ENCODE data around the gene HECTD1.

HECTD1 gene

GRCh38 chr14:31138301-31138700 is 69.3 kb downstream of the HECTD1 start:
- H3K18ac ChIP-seq (ENCODE audit: low read length): no peak overlapping the region
- H3K23ac ChIP-seq (ENCODE audit: low read length): no peak overlapping the region
- no peak overlapping the region for H3K9ac ChIP-seq (ENCODE audit: low read length)
- H3K79me2 ChIP-seq (ENCODE audit: control insufficient read depth, insufficient read depth, low read length, poor library complexity): no peaks in the 10 kb centered on the region
- no peak overlapping the region for H2BK5ac ChIP-seq (ENCODE audit: low read depth, low read length, poor library complexity)
- H2AK5ac ChIP-seq (ENCODE audit: low read length): no peak overlapping the region
- no peak overlapping the region for H2BK120ac ChIP-seq (ENCODE audit: insufficient read depth, low read length, poor library complexity)
- H3K4ac ChIP-seq (ENCODE audit: low read depth, low read length): no peak overlapping the region
- DNase-seq: peak in 1 of 2 donors; percentile 12
- H3K4me2 ChIP-seq (ENCODE audit: low read length): no peak overlapping the region
- H4K12ac ChIP-seq (ENCODE audit: low read depth, low read length): no peak overlapping the region
- H3K27me3 ChIP-seq (ENCODE audit: insufficient read depth, low read length): no peaks in the 10 kb centered on the region
- H3K9me3 ChIP-seq (ENCODE audit: insufficient read depth, low read depth, low read length): no peaks in the 10 kb centered on the region
- no peaks in the 10 kb centered on the region for H3K4me1 ChIP-seq (ENCODE audit: control insufficient read depth in 1 of 2, insufficient read depth in 2 of 2, low read length in 2 of 2)
- H2BK12ac ChIP-seq (ENCODE audit: low read length): no peak overlapping the region
- H3K14ac ChIP-seq (ENCODE audit: low read length): no peak overlapping the region
- peaks cover 20 to 27% of the 10 kb centered on the region in 2 experiments for H3K36me3 ChIP-seq (ENCODE audit: control insufficient read depth in 1 of 2, insufficient read depth in 2 of 2, low read length in 2 of 2)
- H3K27ac ChIP-seq (ENCODE audit: low read depth, low read length): no peak overlapping the region
- no peak overlapping the region for H4K8ac ChIP-seq (ENCODE audit: low read depth, low read length)
- H4K91ac ChIP-seq (ENCODE audit: low read depth, low read length): no peak overlapping the region
- H3K4me3 ChIP-seq (ENCODE audit: low read depth, low read length): no peak overlapping the region
- no CpG with 5 or more reads among the region's 2 CpGs for WGBS (ENCODE audit: extremely low coverage, insufficient coverage, insufficient read length)
- no peaks in the 10 kb centered on the region for H3K79me1 ChIP-seq (ENCODE audit: low read length)
- H2AFZ ChIP-seq (ENCODE audit: insufficient read depth, low read length, poor library complexity): no peak overlapping the region

- H2AK5ac ChIP-seq (ENCODE audit: low read length): no peak overlapping the region
- H3K27ac ChIP-seq (ENCODE audit: low read depth, low read length): no peak overlapping the region
- no peak overlapping the region for H2AFZ ChIP-seq (ENCODE audit: insufficient read depth, low read length, poor library complexity)
- H2BK12ac ChIP-seq (ENCODE audit: low read length): no peak overlapping the region
- WGBS (ENCODE audit: extremely low coverage, insufficient coverage, insufficient read length): no CpG with 5 or more reads among the region's 12 CpGs
- H3K9me3 ChIP-seq (ENCODE audit: insufficient read depth, low read depth, low read length): no peaks in the 10 kb centered on the region
- DNase-seq: no peak
- no peak overlapping the region for H3K4me3 ChIP-seq (ENCODE audit: low read depth, low read length)
- H4K91ac ChIP-seq (ENCODE audit: low read depth, low read length): no peak overlapping the region
- no peak overlapping the region for H3K4ac ChIP-seq (ENCODE audit: low read depth, low read length)
- H2BK5ac ChIP-seq (ENCODE audit: low read depth, low read length, poor library complexity): no peak overlapping the region
- H3K79me1 ChIP-seq (ENCODE audit: low read length): no peaks in the 10 kb centered on the region
- H4K12ac ChIP-seq (ENCODE audit: low read depth, low read length): no peak overlapping the region
- H3K79me2 ChIP-seq (ENCODE audit: control insufficient read depth, insufficient read depth, low read length, poor library complexity): no peaks in the 10 kb centered on the region
- no peaks in the 10 kb centered on the region for H3K4me1 ChIP-seq (ENCODE audit: control insufficient read depth in 1 of 2, insufficient read depth in 2 of 2, low read length in 2 of 2)
- H3K4me2 ChIP-seq (ENCODE audit: low read length): no peak overlapping the region
- no peaks in the 10 kb centered on the region for H3K27me3 ChIP-seq (ENCODE audit: insufficient read depth, low read length)
- H3K9ac ChIP-seq (ENCODE audit: low read length): no peak overlapping the region
- no peak overlapping the region for H3K23ac ChIP-seq (ENCODE audit: low read length)
- H3K14ac ChIP-seq (ENCODE audit: low read length): no peak overlapping the region
- peaks cover 15 to 22% of the 10 kb centered on the region in 2 experiments for H3K36me3 ChIP-seq (ENCODE audit: control insufficient read depth in 1 of 2, insufficient read depth in 2 of 2, low read length in 2 of 2)
- no peak overlapping the region for H4K8ac ChIP-seq (ENCODE audit: low read depth, low read length)
- H3K18ac ChIP-seq (ENCODE audit: low read length): no peak overlapping the region
- no peak overlapping the region for H2BK120ac ChIP-seq (ENCODE audit: insufficient read depth, low read length, poor library complexity)
Measured at GRCh38 chr14:31137214-31137889, 70.2 kb downstream of the HECTD1 start.

- no peak overlapping the region for H3K4me3 ChIP-seq (ENCODE audit: low read depth, low read length)
- no peak overlapping the region for H3K27ac ChIP-seq (ENCODE audit: low read depth, low read length)
- H3K9me3 ChIP-seq (ENCODE audit: insufficient read depth, low read depth, low read length): no peaks in the 10 kb centered on the region
- no peak overlapping the region for H3K9ac ChIP-seq (ENCODE audit: low read length)
- DNase-seq: no peak
- no peaks in the 10 kb centered on the region for H3K4me1 ChIP-seq (ENCODE audit: control insufficient read depth in 1 of 2, insufficient read depth in 2 of 2, low read length in 2 of 2)
- no peak overlapping the region for H2BK5ac ChIP-seq (ENCODE audit: low read depth, low read length, poor library complexity)
- H3K23ac ChIP-seq (ENCODE audit: low read length): no peak overlapping the region
- no peak overlapping the region for H2AK5ac ChIP-seq (ENCODE audit: low read length)
- H3K27me3 ChIP-seq (ENCODE audit: insufficient read depth, low read length): no peaks in the 10 kb centered on the region
- H3K4me2 ChIP-seq (ENCODE audit: low read length): no peak overlapping the region
- no peak overlapping the region for H2BK12ac ChIP-seq (ENCODE audit: low read length)
- H3K18ac ChIP-seq (ENCODE audit: low read length): no peak overlapping the region
- no peak overlapping the region for H3K14ac ChIP-seq (ENCODE audit: low read length)
- H4K12ac ChIP-seq (ENCODE audit: low read depth, low read length): no peak overlapping the region
- no peak overlapping the region for H4K8ac ChIP-seq (ENCODE audit: low read depth, low read length)
- no peak overlapping the region for H3K4ac ChIP-seq (ENCODE audit: low read depth, low read length)
- H3K79me2 ChIP-seq (ENCODE audit: control insufficient read depth, insufficient read depth, low read length, poor library complexity): no peaks in the 10 kb centered on the region
- H2BK120ac ChIP-seq (ENCODE audit: insufficient read depth, low read length, poor library complexity): no peak overlapping the region
- WGBS (ENCODE audit: extremely low coverage, insufficient coverage, insufficient read length): no CpG with 5 or more reads among the region's 6 CpGs
- H3K79me1 ChIP-seq (ENCODE audit: low read length): no peaks in the 10 kb centered on the region
- peaks cover 20 to 25% of the 10 kb centered on the region in 2 experiments for H3K36me3 ChIP-seq (ENCODE audit: control insufficient read depth in 1 of 2, insufficient read depth in 2 of 2, low read length in 2 of 2)
- no peak overlapping the region for H2AFZ ChIP-seq (ENCODE audit: insufficient read depth, low read length, poor library complexity)
- H4K91ac ChIP-seq (ENCODE audit: low read depth, low read length): no peak overlapping the region
Measured at GRCh38 chr14:31133133-31133532, 74.5 kb downstream of the HECTD1 start.

- DNase-seq: no peak
Measured at GRCh38 chr14:31128601-31129526, 78.7 kb downstream of the HECTD1 start.

More at GRCh38 chr14:31128601-31129526, 78.7 kb downstream of the HECTD1 start:
- Histone ChIP-seq H3K36me3 (ENCODE audit: control insufficient read depth in 1 of 2, insufficient read depth in 2 of 2, low read length in 2 of 2) (peaks cover 23% of the 10 kb centered on the region in 2 experiments), H4K91ac (ENCODE audit: low read depth, low read length) (no peak overlapping the region), H3K9me3 (ENCODE audit: insufficient read depth, low read depth, low read length) (no peaks in the 10 kb centered on the region), H3K23ac (ENCODE audit: low read length) (peak overlapping the region; percentile 34), H3K79me1 (ENCODE audit: low read length) (no peaks in the 10 kb centered on the region), H2BK12ac (ENCODE audit: low read length) (no peak overlapping the region), H3K79me2 (ENCODE audit: control insufficient read depth, insufficient read depth, low read length, poor library complexity) (no peaks in the 10 kb centered on the region), H2BK120ac (ENCODE audit: insufficient read depth, low read length, poor library complexity) (no peak overlapping the region), H4K8ac (ENCODE audit: low read depth, low read length) (no peak overlapping the region), H3K4me3 (ENCODE audit: low read depth, low read length) (no peak overlapping the region), H2AFZ (ENCODE audit: insufficient read depth, low read length, poor library complexity) (no peak overlapping the region), H2BK5ac (ENCODE audit: low read depth, low read length, poor library complexity) (no peak overlapping the region), H3K27me3 (ENCODE audit: insufficient read depth, low read length) (no peaks in the 10 kb centered on the region), H3K9ac (ENCODE audit: low read length) (no peak overlapping the region), H3K4me2 (ENCODE audit: low read length) (no peak overlapping the region), H3K18ac (ENCODE audit: low read length) (no peak overlapping the region), H3K14ac (ENCODE audit: low read length) (no peak overlapping the region), H3K4ac (ENCODE audit: low read depth, low read length) (no peak overlapping the region), H3K4me1 (ENCODE audit: control insufficient read depth in 1 of 2, insufficient read depth in 2 of 2, low read length in 2 of 2) (no peaks in the 10 kb centered on the region), H3K27ac (ENCODE audit: low read depth, low read length) (no peak overlapping the region), H2AK5ac (ENCODE audit: low read length) (no peak overlapping the region), H4K12ac (ENCODE audit: low read depth, low read length) (no peak overlapping the region)
- no CpG with 5 or more reads among the region's 18 CpGs for WGBS (ENCODE audit: extremely low coverage, insufficient coverage, insufficient read length)
